ENCODE measurements around the gene NF1.

DNA sequence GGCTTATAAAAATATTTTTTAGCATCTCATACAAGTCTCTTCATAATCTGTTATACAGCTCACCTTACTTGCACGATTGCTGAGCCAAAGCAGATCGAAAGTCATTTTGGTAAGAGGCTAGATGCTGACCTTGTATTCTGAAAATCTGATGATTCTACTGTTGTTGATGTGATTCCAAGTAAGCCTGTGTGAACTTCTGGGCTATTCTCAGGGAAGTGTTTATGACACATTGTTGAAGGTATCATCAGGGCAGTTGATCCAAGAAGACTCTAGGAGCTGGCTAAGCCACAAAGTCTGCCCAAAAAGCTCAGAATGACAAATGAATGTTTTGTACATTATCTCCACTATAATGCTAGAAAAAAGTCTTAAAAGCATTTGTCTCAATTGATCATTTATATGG is 186.3 kb downstream of the NF1 start:
- TF ChIP-seq, protein P1, sequence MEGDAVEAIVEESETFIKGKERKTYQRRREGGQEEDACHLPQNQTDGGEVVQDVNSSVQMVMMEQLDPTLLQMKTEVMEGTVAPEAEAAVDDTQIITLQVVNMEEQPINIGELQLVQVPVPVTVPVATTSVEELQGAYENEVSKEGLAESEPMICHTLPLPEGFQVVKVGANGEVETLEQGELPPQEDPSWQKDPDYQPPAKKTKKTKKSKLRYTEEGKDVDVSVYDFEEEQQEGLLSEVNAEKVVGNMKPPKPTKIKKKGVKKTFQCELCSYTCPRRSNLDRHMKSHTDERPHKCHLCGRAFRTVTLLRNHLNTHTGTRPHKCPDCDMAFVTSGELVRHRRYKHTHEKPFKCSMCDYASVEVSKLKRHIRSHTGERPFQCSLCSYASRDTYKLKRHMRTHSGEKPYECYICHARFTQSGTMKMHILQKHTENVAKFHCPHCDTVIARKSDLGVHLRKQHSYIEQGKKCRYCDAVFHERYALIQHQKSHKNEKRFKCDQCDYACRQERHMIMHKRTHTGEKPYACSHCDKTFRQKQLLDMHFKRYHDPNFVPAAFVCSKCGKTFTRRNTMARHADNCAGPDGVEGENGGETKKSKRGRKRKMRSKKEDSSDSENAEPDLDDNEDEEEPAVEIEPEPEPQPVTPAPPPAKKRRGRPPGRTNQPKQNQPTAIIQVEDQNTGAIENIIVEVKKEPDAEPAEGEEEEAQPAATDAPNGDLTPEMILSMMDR (IDR thresholded peaks at IDR 0.05) = no peak
- TF ChIP-seq ZNF121 (CRISPR knock-in tag; IDR thresholded peaks at IDR 0.05) = no peak
- TF ChIP-seq, protein P2, sequence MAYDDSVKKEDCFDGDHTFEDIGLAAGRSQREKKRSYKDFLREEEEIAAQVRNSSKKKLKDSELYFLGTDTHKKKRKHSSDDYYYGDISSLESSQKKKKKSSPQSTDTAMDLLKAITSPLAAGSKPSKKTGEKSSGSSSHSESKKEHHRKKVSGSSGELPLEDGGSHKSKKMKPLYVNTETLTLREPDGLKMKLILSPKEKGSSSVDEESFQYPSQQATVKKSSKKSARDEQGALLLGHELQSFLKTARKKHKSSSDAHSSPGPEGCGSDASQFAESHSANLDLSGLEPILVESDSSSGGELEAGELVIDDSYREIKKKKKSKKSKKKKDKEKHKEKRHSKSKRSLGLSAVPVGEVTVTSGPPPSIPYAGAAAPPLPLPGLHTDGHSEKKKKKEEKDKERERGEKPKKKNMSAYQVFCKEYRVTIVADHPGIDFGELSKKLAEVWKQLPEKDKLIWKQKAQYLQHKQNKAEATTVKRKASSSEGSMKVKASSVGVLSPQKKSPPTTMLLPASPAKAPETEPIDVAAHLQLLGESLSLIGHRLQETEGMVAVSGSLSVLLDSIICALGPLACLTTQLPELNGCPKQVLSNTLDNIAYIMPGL (CRISPR knock-in tag; IDR thresholded peaks at IDR 0.05) = no peak
- TF ChIP-seq, protein P3, sequence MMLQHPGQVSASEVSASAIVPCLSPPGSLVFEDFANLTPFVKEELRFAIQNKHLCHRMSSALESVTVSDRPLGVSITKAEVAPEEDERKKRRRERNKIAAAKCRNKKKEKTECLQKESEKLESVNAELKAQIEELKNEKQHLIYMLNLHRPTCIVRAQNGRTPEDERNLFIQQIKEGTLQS (CRISPR knock-in tag; conservative IDR thresholded peaks at IDR 0.05) = no peak
- no peak for TF ChIP-seq CREM (CRISPR knock-in tag; IDR thresholded peaks at IDR 0.05)
- TF ChIP-seq, protein P4, sequence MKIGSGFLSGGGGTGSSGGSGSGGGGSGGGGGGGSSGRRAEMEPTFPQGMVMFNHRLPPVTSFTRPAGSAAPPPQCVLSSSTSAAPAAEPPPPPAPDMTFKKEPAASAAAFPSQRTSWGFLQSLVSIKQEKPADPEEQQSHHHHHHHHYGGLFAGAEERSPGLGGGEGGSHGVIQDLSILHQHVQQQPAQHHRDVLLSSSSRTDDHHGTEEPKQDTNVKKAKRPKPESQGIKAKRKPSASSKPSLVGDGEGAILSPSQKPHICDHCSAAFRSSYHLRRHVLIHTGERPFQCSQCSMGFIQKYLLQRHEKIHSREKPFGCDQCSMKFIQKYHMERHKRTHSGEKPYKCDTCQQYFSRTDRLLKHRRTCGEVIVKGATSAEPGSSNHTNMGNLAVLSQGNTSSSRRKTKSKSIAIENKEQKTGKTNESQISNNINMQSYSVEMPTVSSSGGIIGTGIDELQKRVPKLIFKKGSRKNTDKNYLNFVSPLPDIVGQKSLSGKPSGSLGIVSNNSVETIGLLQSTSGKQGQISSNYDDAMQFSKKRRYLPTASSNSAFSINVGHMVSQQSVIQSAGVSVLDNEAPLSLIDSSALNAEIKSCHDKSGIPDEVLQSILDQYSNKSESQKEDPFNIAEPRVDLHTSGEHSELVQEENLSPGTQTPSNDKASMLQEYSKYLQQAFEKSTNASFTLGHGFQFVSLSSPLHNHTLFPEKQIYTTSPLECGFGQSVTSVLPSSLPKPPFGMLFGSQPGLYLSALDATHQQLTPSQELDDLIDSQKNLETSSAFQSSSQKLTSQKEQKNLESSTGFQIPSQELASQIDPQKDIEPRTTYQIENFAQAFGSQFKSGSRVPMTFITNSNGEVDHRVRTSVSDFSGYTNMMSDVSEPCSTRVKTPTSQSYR (CRISPR knock-in tag; IDR thresholded peaks at IDR 0.05) = no peak
- no peak for TF ChIP-seq NR1H2 (CRISPR knock-in tag; IDR thresholded peaks at IDR 0.05)
- TF ChIP-seq, protein P5, sequence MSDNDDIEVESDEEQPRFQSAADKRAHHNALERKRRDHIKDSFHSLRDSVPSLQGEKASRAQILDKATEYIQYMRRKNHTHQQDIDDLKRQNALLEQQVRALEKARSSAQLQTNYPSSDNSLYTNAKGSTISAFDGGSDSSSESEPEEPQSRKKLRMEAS (CRISPR knock-in tag; IDR thresholded peaks at IDR 0.05) = no peak
- TF ChIP-seq NR2C2 (CRISPR knock-in tag; IDR thresholded peaks at IDR 0.05) = no peak
- TF ChIP-seq, protein P6, sequence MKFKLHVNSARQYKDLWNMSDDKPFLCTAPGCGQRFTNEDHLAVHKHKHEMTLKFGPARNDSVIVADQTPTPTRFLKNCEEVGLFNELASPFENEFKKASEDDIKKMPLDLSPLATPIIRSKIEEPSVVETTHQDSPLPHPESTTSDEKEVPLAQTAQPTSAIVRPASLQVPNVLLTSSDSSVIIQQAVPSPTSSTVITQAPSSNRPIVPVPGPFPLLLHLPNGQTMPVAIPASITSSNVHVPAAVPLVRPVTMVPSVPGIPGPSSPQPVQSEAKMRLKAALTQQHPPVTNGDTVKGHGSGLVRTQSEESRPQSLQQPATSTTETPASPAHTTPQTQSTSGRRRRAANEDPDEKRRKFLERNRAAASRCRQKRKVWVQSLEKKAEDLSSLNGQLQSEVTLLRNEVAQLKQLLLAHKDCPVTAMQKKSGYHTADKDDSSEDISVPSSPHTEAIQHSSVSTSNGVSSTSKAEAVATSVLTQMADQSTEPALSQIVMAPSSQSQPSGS (CRISPR knock-in tag; IDR thresholded peaks at IDR 0.05; ENCODE audit: borderline replicate concordance, low read depth) = no peak
- no peak for TF ChIP-seq SP1 (CRISPR knock-in tag; conservative IDR thresholded peaks at IDR 0.05)
- TF ChIP-seq NFYB (CRISPR knock-in tag; conservative IDR thresholded peaks at IDR 0.05; ENCODE audit: low read depth) = no peak
- TF ChIP-seq, protein P7, sequence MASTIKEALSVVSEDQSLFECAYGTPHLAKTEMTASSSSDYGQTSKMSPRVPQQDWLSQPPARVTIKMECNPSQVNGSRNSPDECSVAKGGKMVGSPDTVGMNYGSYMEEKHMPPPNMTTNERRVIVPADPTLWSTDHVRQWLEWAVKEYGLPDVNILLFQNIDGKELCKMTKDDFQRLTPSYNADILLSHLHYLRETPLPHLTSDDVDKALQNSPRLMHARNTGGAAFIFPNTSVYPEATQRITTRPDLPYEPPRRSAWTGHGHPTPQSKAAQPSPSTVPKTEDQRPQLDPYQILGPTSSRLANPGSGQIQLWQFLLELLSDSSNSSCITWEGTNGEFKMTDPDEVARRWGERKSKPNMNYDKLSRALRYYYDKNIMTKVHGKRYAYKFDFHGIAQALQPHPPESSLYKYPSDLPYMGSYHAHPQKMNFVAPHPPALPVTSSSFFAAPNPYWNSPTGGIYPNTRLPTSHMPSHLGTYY (CRISPR knock-in tag; IDR thresholded peaks at IDR 0.05) = no peak
